Measurements from ENCODE around the gene BRAP. TPM values are rescaled to one million over a fixed set of nuclear protein-coding genes. Genes with fewer than 3 reads are reported as not detected.
"Not testable (repeated sequence)": the region's sequence is repeated elsewhere in the genome, so short reads cannot be mapped to it uniquely, and the experiment has no call there.

The BRAP gene
- total RNA-seq, result 10 to 100 TPM; 16.9 to 20.0 (median 17.7) TPM

GRCh38 chr12:111685811-111686573, at the start of gene BRAP, which contains the start of gene ACAD10:
BRAP (minus strand) TSS chr12:111685956; CDS start chr12:111685792, 164 bp downstream.
ACAD10 (plus strand) TSS chr12:111686053; CDS start chr12:111692710, 6,657 bp downstream.
- peak; percentile 95 for ATAC-seq (ENCODE audit: low FRiP score)
- DNase-seq (ENCODE audit: low spot score), result peak; percentile 70
- TF ChIP-seq CTCF (IDR thresholded peaks at IDR 0.05), result no peak

GRCh38 chr12:111733340-111733915, 47.7 kb upstream of the BRAP start:
- ATAC-seq (ENCODE audit: low FRiP score), result no peak
- TF ChIP-seq CTCF (IDR thresholded peaks at IDR 0.05), result no peak
- no peak for DNase-seq (ENCODE audit: low spot score)

GRCh38 chr12:111732786-111733185, 47.0 kb upstream of the BRAP start:
- TF ChIP-seq CTCF (IDR thresholded peaks at IDR 0.05), result no peak
- ATAC-seq (ENCODE audit: low FRiP score) (no peak), DNase-seq (ENCODE audit: low spot score) (no peak)

- no peak for TF ChIP-seq CTCF (IDR thresholded peaks at IDR 0.05)
- no peak for ATAC-seq (ENCODE audit: low FRiP score)
- no peak for DNase-seq (ENCODE audit: low spot score)
These were observed 44.7 kb upstream of the BRAP start for GRCh38 chr12:111730420-111730819.

GRCh38 chr12:111728795-111729194, 43.0 kb upstream of the BRAP start:
- DNase-seq (ENCODE audit: low spot score) (no peak), ATAC-seq (ENCODE audit: low FRiP score) (no peak)

GRCh38 chr12:111723646-111724360, 38.0 kb upstream of the BRAP start:
- ATAC-seq (ENCODE audit: low FRiP score); DNase-seq (ENCODE audit: low spot score): not testable (repeated sequence)

More at GRCh38 chr12:111728795-111729194, 43.0 kb upstream of the BRAP start:
- no peak for TF ChIP-seq CTCF (IDR thresholded peaks at IDR 0.05)

- no peak for TF ChIP-seq CTCF (IDR thresholded peaks at IDR 0.05)
- DNase-seq (ENCODE audit: low spot score) (no peak), ATAC-seq (ENCODE audit: low FRiP score) (no peak)
These were observed 34.7 kb upstream of the BRAP start for GRCh38 chr12:111720457-111720856.

GRCh38 chr12:111719316-111719715, 33.6 kb upstream of the BRAP start:
- ATAC-seq (ENCODE audit: low FRiP score); DNase-seq (ENCODE audit: low spot score): not testable (repeated sequence)

Measured in omental fat pad (tissue), 4 donors.